AG10803 (cell line): ENCODE results near the gene ORM1.

ENCODE experiments used
- DNase-seq: peaks from one replicate; pipeline ENCODE4 v3.0.0; 2010; ENCODE audit warnings: low read depth
- H3K4me3 ChIP-seq: 2 replicates; pipeline ENCODE4 v1.5.1; 2011; ENCODE audit warnings: mild to moderate bottlenecking, low read length, control low read depth
- CTCF ChIP-seq: conservative IDR thresholded peaks from 2 replicates; pipeline ENCODE4 v1.5.1; 2011; ENCODE audit warnings: mild to moderate bottlenecking, low read length, control low read depth, inconsistent platforms

ORM1 gene

GRCh38 chr9:114284316-114285060, 38.4 kb upstream of the ORM1 start:
- TF ChIP-seq CTCF: no peak
- H3K4me3 ChIP-seq: no peak overlapping the region
- DNase-seq: no peak

- H3K4me3 ChIP-seq: no peak overlapping the region
- TF ChIP-seq CTCF: peak; percentile 17
- DNase-seq: peak; percentile 91
These were observed 37.6 kb upstream of the ORM1 start for GRCh38 chr9:114285166-114285867.

- DNase-seq: no peak
- no peak overlapping the region for H3K4me3 ChIP-seq
- TF ChIP-seq CTCF: no peak
These were observed 36.7 kb upstream of the ORM1 start for GRCh38 chr9:114286146-114286679.

- TF ChIP-seq CTCF: no peak
- no peak overlapping the region for H3K4me3 ChIP-seq
- no peak for DNase-seq
These were observed 35.7 kb upstream of the ORM1 start for GRCh38 chr9:114287001-114287762.

- DNase-seq: no peak
- no peak overlapping the region for H3K4me3 ChIP-seq
- no peak for TF ChIP-seq CTCF
These were observed 35.1 kb upstream of the ORM1 start for GRCh38 chr9:114287763-114288192.

- peak; percentile 78 for DNase-seq
- no peak overlapping the region for H3K4me3 ChIP-seq
- peak; percentile 17 for TF ChIP-seq CTCF
These were observed 34.5 kb upstream of the ORM1 start for GRCh38 chr9:114288193-114289091.
